Fibroblast of peridontal ligament (primary cell): Measurements from ENCODE around the gene TMEM190.

Source experiments
- DNase-seq: peaks from one replicate; pipeline ENCODE4 v3.0.0-alpha.2; 2010; ENCODE audit errors: extremely low read depth

The TMEM190 gene

DNA sequence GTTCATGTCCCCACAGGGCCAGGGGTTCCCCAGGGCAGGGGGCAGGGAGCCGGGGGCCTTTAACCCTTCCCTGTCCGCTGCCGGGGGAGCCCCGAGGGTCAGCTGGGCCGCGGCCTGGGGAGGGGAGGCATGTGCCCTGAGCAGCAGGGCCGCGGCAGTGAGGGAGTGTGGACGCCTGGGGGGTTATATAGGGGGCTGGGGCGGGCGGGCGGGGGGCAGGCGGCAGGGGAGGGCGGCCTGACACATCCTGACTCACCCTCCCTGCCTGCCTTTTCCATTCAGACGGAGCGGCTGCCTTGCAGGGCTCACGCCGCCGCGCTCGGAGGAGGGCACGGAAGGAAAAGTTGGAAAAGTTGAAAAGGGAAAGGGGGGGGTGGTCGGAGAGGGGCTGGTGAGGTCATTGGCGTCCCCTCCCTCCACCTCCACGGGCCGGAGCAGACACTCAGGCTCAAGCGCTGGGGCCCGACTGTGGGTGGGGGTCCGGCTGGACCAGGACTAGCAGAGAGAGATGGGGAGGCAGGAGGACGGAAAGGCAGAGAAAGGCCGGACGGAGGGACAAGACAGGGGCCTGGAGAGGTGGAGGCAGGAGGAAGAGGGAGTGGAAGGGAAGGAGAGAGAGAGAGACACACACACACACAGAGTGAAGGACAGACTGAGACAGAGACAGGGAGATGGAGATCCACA is 6.2 kb upstream of the TMEM190 start, which contains the start of gene IL11:
Gene IL11, minus strand, starts transcription at position 159 of the 684 bp plus-strand sequence. Its CDS starts 153 bp downstream, at position 6.
- peak; percentile 25 for DNase-seq

DNA sequence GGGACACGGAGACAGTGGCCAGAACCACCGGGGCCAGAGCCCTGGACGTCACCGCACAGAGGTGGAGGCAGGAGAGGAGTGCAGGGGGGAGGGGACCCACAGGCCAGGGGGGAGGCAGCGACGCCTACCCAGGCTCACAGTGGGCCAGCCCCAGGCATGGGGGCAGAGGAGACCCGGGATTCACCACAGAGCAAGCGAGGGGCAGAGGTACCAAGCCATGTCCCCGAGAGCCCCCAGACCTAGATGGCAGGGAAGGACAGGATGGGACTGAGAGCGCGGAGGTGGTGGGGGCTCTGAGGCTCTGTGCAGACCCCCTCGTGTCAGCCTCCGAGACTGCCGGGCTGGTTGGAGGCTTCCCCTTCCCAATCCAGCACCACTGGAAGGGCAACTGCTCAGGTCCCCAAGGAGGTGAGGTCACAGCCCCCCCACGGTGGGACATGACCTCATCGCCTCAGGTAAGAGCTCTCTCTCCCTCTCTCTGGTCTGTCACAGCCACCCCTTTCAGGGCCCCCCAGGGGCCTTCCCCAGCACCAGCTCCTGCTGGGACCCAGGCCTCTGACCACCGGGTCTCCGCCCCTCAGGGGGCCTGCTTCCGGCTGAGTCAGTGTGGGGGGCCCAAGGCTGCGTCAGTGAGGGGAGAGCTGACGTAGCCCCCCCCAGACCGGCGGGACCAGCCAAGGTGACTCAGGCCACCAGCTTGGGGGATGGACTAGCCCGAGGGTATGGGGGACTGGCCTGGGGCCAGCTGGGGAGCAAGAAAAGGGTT is 4.1 kb upstream of the TMEM190 start:
- DNase-seq = no peak

DNA sequence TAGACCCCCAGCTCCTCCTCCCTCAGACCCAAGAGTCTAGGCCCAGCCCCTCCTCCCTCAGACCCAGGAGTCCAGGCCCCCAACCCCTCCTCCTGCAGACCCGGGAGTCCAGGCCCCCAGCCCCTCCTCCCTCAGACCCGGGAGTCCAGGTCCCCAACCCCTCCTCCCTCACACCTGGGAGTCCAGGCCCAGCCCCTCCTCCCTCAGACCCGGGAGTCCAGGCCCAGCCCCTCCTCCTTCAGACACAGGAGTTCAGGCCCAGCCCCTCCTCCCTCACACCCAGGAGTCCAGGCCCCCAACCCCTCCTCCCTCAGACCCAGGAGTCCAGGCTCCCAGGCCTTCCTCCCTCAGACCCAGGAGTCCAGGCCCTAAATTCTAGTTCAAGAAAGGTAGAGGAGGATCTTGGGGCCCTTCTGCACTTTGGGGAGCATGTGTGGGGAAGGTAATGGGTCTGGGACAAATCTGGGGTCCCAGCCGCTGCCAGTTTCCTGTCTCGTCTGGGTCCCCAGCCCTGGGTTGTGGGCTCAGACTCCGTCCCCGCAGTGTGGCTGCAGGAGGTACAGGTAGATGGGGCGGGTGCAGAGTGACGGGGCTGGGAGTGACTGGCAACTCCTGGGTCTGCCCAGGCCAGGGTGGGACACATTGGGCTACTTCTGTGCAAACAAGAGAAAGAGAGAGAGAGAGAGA is 3.2 kb upstream of the TMEM190 start:
- DNase-seq = no peak

DNA sequence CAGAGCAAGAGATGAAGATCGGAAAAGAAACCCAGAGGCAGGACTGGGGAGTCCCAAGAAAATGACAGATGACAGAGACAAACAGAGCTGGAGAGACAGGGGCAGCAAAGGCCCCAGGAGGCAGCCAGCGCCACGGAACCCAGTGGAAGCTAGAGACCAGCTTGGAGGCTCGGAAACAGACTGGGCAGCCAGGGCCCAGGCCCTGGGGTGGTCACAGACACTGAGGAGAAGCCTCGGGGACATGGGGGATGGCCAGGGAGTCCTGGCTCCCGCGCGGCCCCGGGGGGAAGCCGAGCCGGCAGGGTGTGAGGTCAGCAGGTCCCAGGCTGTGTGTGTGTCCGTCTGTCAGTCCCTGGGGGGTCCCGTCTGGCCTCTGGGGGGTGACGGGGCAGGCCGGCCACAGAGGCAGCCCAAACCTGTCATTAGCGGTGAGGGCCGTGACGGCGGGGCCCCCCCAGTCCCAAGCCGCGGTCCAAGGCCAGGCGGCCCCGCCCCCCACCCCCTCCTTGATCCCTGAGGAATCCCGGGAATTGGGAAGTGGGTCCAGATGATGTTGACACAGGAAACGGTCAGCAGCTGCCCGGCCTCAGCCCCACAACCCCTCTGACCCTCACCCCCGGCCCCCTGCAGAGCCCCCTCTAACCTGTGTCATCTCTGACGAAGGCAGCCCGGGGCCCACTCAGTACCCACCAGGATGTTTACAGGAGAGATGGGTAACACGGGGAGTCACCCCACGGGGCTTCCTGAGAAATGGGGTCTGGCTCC is 2.5 kb upstream of the TMEM190 start:
- DNase-seq = no peak

DNA sequence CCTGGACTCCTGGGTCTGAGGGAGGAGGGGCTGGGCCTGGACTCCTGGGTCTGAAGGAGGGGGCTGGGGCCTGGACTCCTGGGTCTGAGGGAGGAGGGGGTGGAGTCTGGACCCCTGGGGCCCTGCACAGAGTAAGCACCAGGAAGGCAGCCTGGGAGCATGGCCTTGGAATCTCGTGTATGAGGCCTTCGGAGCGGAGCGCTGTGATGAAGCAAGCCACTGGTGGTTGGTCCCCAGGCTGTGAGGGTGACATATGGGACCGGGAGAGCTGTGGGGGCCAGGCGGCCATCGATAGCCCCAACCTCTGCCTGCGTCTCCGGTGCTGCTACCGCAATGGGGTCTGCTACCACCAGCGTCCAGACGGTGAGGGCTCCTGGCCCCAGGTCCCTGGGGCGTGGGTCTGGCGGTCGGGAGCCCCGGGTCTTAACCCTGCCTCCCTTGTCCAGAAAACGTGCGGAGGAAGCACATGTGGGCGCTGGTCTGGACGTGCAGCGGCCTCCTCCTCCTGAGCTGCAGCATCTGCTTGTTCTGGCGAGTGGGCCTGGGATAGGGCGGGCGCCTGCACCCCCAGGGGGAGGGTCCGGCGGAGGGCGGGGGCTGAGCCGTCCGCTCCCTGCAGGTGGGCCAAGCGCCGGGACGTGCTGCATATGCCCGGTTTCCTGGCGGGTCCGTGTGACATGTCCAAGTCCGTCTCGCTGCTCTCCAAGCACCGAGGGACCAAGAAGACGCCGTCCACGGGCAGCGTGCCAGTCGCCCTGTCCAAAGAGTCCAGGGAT is 918 bp downstream of the TMEM190 start:
- DNase-seq = no peak

DNA sequence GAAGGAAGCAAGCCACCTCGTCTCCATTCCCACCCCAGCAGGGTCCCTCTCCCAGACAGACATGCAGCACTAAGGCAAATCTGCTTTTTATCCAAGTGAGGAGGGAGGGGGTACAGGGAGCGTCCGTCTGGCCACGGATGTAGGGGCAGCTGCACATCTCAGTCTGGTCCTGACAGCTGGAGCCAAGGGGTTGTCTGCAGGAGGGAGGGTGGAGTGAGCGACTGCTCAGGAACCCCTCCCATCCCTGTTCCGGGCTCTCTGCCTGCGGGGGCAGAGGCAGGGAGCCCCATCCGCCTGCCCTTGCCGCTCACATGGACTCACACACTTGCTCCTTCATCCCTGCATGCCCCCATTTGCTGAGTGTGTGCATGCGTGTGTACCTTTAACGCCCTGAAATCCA is 2.5 kb downstream of the TMEM190 start:
- no peak for DNase-seq

DNA sequence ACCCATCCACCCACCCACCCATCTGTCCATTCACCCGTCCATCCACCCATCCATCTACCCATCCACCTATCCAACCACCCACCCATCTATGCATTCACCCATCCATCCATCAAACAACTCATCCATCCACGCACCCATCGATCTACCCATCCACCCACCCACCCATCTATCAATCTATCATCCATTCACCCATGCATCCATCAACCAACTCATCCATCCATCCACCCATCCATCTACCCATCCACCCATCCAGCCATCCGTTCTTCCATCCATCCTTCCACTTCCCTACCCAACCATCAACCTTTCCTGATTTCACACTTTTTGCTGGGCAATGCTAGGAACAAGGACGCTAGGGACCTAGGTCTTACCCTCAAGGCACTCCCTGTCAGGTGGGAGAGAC is 5.4 kb downstream of the TMEM190 start:
- DNase-seq = no peak

DNA sequence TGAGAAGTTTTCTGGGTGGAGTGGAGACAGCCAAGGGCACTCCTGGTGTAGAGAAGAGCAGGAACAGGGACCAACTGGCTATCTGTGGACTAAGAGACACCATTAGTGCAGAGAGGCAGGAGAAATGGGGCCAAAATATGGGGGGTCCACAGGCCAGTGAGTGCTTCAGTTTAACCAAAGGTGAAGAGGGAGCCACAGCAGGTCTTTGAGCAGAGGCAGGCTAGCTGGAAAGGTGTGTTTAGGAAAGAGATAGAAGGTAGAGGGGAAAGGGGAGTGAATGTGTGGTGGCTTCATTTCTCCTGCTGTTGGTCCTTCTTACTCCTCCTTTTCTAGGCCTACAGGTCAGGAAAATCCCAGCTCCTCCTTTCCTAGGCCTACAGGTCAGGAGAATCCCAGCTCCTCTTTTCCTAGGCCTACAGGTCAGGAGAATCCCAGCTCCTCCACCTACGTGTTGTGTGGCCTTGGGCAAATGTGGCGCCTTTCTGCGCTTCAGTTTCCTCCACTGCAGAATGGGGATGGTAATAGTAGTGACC is 6.0 kb downstream of the TMEM190 start:
- DNase-seq = no peak

DNA sequence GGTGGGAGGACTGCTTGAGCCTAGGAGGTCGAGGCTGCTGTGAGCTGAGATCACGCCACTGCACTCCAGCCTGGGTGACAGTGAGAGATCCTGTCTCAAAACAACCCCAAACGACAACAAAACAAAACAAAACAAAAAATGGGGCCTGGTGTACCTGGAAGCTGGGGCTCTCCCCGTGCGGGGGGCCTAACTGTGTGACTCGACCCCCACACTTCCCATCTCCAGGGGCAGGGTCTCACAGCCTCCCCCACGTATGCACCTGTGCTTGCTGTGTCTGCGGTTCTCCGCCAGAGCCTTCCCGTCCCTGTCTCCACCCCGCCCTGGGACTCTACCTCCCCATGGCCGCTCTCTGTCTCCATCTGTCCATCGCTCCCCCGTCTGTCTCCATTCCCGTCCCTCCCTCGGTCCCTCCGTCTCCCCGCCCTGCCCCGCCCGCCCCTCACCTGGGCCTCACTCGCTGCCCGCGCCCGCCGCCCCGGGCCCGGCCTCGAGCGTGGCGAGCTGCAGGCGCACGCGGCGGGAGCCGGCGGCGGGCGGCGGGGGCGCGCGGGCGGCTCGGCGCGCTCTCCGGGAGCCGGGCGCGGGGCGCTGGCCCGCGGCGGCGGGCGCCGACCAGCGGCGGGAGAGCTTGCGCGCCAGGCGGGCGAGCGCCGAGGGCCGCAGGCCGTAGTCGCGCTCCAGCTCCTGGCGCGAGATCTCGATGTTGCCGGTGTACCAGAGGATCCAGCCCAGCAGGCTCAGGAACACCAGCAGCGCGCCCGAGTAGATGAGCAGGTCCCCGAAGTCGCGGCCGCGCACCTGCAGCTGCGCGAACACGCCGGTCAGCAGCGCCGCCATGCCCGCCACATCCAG is 6.9 kb downstream of the TMEM190 start:
- DNase-seq = peak; percentile 49

DNA sequence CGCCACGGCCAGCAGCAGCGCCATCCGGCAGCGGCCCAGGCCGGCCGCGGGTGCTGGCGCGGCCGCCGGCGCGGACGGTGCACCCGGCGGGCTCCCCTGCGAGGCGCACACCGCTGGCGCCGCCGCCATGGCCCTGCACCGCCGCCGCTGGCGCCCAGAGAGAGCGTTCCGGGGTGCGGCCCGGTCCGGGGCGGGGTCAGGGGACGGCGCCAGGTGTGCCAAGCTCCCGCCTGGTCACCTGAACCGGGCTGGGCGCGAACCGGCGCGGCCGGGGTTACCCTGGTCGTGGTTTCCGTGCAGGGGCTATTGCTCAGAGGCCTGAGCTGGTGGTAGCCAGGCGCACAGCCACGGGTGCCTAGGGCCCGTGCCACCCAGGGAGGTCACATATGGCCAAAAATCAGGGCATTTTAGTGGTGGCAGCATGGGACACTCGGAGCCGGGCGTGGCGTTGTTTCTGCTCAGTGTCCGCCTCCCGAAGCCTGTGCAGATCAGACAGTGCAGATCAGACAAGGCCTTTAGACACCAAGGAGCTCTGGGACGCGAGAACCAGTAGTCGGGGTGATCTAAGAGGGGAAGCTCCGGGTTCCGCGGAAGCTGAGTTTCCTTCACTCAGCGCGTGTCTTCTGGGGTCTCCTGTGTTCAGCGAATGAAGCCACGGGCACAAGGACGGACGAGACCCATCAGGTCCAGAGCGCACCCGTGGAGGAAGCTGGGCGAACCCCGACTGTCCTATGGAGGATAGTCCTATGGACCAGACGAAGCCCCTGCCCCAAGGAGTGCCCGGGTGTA is 7.7 kb downstream of the TMEM190 start, which contains the start of gene TMEM238:
Gene TMEM238, minus strand, starts transcription at position 162 of the 789 bp plus-strand sequence. Its CDS starts 33 bp downstream, at position 129.
- DNase-seq = no peak

DNA sequence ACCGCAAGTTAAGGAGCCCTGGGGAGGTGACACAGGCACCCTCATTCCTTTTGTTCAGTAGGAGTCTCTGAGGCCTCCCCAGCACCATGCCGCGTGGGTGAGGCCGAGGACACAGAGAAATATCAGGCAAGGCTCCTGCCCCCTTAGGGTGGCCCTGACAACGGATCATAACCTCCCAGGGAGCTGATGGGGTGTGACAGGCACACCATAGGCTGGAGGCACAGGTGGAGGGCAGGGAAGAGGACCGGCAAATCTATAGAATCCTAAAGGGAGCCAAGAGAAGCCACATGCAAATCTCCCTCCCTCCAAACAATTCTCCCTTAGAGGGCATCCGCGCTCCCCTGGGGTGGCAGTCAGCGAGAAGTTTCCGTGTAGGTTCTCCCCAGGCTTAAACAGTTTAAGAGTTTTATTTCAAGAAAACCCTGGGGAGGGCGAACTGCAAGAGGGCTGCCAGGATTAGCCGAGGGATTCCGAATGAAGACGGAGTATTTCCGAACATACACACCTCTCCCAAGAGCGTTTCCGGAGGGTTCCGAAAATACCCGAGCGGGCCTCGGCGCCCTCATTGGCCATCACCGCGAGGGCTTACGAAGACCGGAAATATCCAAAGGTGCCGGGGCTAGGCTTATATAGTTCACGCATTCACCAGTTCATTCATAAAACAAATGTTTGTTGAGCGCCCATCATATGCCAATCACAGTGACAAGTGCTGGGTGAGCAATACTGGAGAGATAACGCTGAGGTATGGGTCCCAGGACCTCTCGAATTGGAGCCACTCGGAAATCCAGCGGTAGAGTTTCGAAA is 8.5 kb downstream of the TMEM190 start:
- peak; percentile 96 for DNase-seq

DNA sequence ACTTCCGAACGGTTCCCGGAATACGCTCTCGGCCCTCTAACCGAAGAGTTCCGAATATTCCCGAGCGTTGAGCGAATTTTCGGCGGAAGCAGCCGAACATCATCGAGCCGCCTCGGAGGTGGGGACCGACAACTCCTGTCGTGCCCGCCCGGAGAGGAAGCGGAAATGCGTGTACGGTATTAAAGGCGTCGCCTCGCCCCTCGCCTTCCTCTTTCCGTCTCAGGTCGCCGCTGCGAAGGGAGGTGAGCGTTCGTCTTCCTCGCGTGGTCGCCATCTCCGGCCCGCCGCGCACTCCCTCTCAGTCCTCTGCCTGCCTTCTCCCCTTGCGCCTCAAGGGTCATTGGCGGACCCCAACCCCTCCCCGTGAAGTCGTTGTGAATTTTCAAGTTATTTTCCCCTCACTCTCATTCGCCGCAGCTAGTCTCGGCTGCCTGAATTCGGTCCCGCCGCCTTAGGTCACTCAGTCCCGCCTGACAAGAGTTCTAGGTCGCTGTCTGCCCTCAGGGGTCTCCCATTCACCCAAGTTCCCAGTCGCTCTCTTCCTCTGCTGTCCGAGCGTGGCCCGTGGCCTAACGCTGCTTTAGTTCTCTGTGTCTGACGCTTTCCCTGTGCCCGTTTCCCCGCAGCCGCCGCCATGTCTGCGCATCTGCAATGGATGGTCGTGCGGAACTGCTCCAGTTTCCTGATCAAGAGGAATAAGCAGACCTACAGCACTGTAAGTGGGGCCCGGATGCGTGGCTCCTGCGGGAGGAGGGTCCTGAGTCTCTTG is 9.3 kb downstream of the TMEM190 start, which contains the start of gene RPL28:
Gene RPL28, plus strand, starts transcription at position 209 of the 769 bp plus-strand sequence. Its CDS starts 426 bp downstream, at position 635.
- peak; percentile 98 for DNase-seq

DNA sequence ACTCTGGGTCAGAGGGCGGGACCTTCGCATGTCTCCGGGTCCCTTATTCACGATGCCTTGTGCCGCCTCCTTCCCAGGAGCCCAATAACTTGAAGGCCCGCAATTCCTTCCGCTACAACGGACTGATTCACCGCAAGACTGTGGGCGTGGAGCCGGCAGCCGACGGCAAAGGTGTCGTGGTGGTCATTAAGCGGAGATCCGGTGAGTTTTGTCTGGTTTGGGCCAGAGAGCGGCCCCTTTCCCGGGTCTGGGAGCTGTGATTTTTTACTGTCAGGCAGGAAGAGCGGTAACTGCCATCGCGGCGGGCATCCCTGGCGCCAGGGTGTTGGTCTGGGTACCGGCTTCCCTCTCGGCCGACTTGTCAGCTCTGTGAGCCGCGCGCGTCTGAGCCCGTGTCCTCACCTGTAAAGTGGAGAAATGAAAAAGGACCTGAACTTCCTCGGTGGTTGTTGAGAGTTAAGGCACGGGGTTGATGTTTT is 9.9 kb downstream of the TMEM190 start:
- no peak for DNase-seq

DNA sequence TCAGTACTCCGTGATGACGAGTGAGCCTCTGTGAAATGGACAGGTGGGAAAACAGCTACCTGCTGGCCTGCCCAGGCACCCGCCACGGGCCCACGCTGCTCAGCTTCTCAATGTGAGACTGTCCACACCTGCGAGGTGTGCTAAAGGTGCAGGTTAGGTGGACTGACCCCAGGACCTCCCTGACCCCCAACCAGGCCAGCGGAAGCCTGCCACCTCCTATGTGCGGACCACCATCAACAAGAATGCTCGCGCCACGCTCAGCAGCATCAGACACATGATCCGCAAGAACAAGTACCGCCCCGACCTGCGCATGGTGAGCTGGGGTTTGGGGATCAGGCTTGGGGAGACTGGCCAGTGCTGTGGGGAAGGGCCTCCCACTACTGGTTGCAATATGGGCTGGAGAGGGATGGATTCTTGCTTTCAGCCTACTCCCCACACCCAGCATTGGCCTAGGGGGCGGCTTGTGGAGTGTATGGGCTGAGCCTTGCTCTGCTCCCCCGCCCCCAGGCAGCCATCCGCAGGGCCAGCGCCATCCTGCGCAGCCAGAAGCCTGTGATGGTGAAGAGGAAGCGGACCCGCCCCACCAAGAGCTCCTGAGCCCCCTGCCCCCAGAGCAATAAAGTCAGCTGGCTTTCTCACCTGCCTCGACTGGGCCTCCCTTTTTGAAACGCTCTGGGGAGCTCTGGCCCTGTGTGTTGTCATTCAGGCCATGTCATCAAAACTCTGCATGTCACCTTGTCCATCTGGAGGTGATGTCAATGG is 11.3 kb downstream of the TMEM190 start:
- no peak for DNase-seq

DNA sequence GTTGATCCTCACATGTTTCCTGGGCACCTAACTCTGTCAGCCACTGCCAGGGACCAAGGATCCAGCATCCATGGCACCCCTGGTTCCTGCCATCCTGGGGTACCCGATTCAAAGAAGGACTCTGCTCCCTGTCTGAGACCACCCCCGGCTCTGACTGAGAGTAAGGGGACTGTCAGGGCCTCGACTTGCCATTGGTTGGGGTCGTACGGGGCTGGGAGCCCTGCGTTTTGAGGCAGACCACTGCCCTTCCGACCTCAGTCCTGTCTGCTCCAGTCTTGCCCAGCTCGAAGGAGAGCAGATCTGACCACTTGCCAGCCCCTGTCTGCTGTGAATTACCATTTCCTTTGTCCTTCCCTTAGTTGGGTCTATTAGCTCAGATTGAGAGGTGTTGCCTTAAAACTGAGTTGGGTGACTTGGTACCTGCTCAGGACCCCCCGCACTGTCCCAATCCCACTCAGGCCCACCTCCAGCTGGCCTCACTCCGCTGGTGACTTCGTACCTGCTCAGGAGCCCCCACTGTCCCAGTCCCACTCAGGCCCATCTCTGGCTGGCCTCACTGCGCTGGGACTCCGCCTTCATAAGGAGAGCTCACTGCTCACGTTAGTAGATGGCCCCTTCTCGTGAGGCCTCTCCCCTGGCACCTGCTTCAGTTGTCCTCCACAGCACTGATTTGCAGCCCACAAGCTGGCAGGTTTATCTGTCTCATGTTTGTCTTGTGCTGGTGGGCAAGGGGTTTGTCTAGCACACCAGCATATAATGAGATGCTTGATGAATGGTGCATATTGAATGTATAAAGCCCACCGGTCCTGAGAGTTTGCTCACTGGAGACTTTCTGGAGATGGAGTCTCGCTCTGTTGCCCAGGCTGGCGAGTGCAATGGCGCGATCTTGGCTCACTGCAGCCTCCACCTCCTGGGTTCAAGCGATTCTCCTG is 13.0 kb downstream of the TMEM190 start:
- no peak for DNase-seq
